ENCODE results near the gene LGALS3BP.
A peak's percentile ranks its signal among the peaks of the same experiment; 100 is the strongest.
"Not testable (repeated sequence)": the region's sequence is repeated elsewhere in the genome, so short reads cannot be mapped to it uniquely, and the experiment has no call there.

LGALS3BP gene, protein sequence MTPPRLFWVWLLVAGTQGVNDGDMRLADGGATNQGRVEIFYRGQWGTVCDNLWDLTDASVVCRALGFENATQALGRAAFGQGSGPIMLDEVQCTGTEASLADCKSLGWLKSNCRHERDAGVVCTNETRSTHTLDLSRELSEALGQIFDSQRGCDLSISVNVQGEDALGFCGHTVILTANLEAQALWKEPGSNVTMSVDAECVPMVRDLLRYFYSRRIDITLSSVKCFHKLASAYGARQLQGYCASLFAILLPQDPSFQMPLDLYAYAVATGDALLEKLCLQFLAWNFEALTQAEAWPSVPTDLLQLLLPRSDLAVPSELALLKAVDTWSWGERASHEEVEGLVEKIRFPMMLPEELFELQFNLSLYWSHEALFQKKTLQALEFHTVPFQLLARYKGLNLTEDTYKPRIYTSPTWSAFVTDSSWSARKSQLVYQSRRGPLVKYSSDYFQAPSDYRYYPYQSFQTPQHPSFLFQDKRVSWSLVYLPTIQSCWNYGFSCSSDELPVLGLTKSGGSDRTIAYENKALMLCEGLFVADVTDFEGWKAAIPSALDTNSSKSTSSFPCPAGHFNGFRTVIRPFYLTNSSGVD

GRCh38 chr17:78979780-78980623, at the start of gene LGALS3BP:
LGALS3BP (minus strand) TSS chr17:78979923; CDS start chr17:78977191, 2,732 bp downstream.
- DNase-seq = no peak

DNA sequence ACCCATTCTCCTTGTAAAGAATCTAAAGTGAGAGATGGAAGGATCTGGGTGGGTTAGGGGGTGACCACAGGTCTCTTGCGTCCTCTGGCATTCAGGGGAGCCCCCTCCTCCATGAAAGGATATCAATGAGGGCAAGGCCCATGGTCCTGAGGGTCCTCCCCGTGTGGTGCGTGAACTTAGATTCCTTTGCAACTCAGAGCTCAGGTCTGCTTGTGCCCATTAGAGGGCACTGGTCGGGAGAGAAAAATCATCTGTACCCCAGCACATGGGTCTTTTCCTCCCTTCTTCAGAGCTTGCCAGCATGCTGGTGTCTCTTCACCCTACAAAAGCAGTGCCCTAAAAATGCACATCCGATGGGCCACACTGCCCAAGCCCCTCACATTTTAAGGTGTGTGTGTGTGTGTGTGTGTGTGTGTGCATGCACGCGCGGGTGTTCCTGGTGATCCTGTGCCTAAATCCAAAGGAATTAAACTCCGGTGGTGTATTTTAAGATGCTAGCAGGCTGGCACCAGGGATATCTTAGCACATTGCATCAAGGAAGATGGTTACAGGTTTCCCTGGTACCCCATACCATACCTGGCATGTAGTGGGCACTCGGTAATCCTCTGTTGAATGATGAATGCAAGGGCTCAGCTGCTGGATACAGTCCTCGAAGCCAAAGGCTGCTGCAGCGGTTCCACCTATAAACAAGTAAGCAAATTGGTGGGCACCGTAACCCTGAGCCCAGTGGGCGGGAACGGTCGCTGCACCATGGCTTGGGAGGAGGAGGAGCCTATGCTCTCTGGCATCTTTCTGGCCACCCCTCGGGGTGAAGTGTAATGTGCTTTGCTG, 49.0 kb upstream of the LGALS3BP start:
- no peak for DNase-seq

DNA sequence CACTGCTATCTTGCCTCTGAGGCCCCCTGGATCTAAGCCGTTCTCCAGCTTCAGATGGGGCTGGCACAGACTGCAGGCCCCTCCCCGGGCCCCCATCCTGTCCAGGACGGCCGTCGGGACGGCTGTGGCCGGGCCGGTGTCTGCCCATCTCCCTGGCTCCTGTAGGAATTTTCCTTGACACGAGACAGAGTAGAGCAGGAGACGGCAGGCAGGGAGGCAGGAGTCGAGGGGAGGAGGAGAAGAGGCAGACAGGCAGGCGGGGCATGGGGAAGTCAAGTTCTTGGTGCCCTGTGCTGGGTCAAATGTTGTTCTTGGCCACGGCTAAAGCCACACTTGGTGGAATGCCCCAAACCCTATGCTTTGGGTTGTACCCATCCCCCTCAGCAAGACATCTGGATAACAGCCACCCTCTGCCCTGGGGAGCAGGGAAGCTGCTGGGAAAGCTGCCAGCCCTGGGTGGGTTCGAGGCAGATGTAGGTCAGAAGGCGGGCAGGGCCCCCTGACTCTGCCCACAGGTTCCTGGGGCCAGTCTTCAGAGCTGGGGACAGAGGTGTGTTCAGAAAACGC, 48.3 kb upstream of the LGALS3BP start:
- no peak for DNase-seq

DNA sequence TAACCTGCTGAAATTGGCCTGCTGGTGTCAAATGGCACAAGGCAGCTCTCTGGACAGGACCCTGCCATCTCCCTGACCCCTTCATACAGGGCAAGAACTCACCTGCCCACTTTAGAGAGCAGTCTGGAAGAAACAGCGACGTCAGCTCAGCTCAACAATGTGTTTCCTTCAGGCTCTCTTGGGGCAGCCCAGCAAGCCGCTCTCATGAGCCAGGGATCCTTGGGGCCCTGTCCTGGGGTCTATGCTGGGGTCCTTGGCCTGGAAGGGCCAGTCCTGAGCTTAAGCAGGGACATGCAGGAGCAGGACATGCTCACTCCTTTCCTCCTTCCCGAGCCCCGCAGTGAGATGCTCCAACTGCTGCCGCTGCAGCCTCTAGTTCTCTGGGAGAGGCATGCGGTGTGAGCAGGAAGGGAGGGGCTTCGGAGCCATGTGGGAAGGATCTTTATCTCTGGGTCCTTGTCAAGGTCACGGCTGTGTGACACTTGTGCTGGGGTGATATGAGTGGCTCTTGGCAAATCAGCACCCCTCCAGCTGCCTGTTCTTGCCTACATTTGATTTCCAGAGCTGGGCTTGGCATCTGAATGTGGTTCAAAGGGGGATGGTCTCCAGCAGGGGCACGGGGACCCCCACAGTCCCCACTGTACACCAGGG, 47.7 kb upstream of the LGALS3BP start:
- DNase-seq = no peak

DNA sequence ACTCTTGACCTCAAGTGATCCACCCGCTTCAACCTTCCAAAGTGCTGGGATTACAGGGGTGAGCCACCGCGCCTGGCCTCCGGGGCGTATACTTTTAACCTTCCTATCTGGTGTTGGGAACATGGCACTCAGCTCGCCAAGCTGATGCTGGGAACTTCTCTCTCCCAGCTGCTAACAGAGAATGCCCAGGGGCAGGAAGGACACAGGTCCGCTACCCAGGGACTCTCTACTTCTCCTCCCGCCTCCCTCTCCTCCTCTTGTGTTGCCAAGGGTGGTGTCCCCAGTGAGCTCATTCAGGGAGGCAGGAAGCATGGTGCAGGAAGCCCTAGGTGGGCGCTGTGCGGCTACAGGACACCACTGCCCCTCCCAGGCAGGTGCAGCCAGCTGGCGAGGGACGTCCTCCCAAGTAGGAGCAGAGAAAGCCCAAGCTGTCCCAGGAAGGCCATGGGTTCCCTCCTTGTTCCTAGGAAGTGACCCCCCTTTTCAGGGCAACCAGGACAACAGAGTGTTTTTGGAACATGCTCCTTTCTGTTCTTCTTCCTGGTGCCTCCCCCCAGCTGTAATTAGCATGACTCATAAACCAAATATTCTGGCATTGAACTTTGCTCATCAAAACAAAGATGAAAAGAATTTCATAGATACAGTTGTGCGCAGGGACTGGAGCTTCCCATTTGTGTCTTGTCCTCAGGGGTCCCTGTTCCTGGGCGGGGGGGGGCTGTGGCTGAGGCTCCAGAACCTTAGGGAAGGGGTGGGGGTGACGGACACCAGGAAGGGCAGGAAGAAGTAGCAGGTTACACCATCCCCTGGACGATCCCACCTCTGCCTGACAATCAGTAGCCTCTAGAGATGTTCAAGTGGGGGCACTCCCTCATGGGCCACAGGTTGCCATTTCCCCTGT, 46.9 kb upstream of the LGALS3BP start:
- no peak for DNase-seq

GRCh38 chr17:79024901-79025737, 45.4 kb upstream of the LGALS3BP start:
- DNase-seq = no peak

- peak; percentile 37 for DNase-seq
Measured at GRCh38 chr17:79023886-79024771, 44.4 kb upstream of the LGALS3BP start, which contains the start of gene C1QTNF1. C1QTNF1 (plus strand) TSS chr17:79024169; CDS start chr17:79043969, 19,800 bp downstream.

GRCh38 chr17:79023180-79023705, 43.5 kb upstream of the LGALS3BP start:
- no peak for DNase-seq

GRCh38 chr17:79022507-79022991, 42.8 kb upstream of the LGALS3BP start:
- no peak for DNase-seq

DNA sequence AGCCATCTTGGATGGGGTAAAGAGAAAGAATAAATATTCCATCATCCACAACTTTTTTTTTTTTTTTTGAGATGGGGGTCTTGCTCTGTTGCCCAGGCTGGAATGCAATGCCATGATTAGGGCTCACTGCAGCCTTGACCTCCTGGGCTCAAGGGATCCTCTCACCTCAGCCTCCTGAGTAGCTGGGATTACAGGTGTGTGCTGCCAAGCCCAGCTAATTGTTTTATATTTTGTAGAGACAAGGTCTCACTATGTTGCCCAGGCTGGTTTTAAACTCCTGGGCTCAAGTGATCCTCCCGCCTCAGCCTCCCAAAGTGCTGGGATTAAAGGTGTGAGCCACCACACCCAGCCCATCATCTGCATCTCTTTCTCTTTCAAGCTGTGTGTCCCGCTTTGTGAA, 42.2 kb upstream of the LGALS3BP start:
- DNase-seq = not testable (repeated sequence)

DNA sequence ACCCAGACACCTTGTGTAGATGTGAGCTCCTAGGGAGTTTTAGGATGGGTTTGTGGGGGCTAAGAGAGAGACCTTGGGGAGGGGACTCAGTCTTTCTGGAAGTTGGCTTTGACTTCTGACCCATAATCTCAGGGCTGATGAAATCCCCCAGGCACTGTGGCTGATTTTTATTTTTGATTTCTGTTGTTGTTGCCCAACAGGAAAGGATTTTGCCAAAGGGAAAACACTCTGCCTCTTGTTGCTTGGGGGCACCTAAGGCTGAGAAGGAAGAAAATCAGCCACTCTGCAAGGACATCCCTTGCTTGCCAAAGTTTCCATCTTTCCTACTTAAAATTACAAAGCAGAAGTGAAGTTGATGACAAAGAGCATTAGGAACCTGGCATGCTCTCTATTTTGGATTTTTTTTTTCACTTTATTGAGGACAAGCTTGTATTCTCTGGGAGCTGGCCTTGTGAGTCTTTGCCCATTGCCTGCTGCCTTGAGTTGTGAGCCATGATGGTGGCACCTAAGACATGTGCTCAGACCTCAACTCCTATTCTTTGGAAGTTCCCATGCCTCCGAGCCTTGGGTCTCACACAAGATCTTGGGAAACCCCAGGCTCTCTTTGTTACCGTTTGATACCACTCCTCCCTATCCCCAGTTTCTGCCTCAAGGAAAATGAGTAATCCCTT, 41.0 kb upstream of the LGALS3BP start:
- DNase-seq = no peak

DNA sequence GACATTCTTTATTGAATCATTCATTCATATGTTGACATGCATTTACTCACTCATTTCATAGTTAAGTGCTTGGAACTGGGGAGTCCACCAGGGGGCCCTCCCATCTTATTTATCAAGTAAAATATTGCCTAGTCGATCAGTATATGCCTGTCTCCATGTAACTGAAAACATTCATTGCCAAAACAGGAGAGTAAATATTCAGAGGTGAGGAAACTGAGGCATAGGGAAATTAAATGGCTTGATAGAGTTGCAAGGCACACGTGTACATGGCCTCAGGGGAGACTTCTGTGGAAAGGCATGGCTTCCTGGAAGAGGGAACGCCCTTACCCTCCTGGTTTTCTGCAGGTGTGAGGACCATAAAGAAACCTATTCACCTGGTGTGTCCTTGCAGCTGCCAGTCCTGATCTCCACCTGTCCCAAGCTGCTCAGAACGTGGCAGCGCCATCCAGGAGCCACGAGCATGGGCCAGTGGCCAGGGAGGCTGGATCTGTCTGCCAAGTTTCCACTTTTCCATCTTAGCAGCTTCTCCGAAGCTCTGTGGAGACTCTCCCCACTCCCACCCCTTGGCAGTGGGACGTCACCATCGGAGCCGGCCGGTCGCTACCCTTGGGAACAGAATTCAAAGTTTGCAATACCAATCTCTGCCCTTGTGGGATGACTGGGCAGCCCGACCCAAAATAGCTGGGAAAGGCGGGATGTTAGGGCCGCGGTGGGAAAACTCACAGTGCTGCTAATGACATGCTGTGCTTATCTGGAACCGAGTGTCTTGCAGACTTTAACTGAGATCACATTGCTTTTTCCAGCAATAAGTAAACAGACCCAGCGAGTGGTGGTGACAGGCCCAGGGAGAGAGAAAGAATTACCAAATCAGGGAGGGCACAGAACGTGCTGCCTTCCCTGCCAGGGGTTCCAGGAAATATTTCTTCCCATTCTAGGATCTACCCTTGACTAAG, 40.2 kb upstream of the LGALS3BP start:
- peak; percentile 31 for DNase-seq

GRCh38 chr17:79019261-79019631, 39.5 kb upstream of the LGALS3BP start:
- no peak for DNase-seq

- DNase-seq = no peak
Measured at GRCh38 chr17:79018370-79018695, 38.6 kb upstream of the LGALS3BP start.

- DNase-seq = no peak
Measured at GRCh38 chr17:79017546-79018369, 38.0 kb upstream of the LGALS3BP start.
